Measurements from ENCODE around the gene RHOJ.

DNA sequence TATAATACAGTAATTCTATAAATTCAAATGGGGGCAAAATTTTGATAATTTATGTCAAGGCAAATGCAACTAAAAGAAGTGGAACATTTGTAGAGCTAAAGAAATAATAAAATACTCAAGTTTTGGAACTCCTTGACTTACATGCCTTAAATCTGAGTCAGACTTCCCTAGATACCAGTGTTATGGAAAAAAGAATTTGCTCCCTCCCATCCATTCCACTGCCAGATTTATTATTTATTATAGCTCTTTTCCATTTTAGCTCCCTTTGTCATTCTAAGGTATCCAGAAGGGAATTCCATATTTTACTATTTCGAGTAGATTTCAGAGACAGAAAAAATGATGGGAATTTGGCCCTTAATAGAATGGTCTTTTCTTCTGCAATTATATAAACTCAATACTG lies 44.0 kb downstream of the RHOJ start:
- TF ChIP-seq GATA2 (IDR thresholded peaks at IDR 0.05; ENCODE audit: low read depth, low read length) (no peak), GATA3 (IDR thresholded peaks at IDR 0.05; ENCODE audit: low read depth, low read length) (no peak)
